K562 (cell line): ENCODE data around the gene EXOC6. TPM values are rescaled to one million over a fixed set of nuclear protein-coding genes. Genes with fewer than 3 reads are reported as not detected.

ENCODE experiments used
- ATAC-seq: fragments of 200-7000 bp; cut with Tn5 transposase; 3 replicates; pipeline ENCODE4 v1.9.1; 2020; ENCODE audit warnings: moderate library complexity
- BruUV-seq: library from RNA; stranded (reverse); fragments of 400-500 nt; replicated peaks from 2 replicates; lab custom pipeline; 2021; lab: Mats Ljungman, UMichigan
- CTCF ChIA-PET: fragments of 300-600 bp; formaldehyde crosslinking; extraction: SDS; loops from one replicate; lab custom pipeline; 2021; ENCODE audit warnings: low intra/inter-chr PET ratio; lab: Yijun Ruan, JAX
- POLR2A ChIA-PET: fragments of 300-600, 350-650 bp; sonication (Branson Sonifier 250); formaldehyde crosslinking; extraction: SDS; loops from one replicate; lab custom pipeline; 2021; ENCODE audit warnings: antibody characterized with exemption, inconsistent platforms; lab: Yijun Ruan, JAX
- DNase-seq, 4 experiments: peaks; one replicate each; pipeline versions ENCODE4 v3.0.0 to v3.0.0-alpha.2; 2011 to 2018; ENCODE audit warnings: low spot score in 3 of 4, mixed read lengths in 3 of 4; ENCODE audit errors: extremely low read depth in 1 of 4
- FAIRE-seq: peaks from 2 replicates; lab custom pipeline; 2011; peaks lifted over from hg19 to GRCh38; lab: Jason Lieb, UNC
- H2AFZ ChIP-seq: 2 replicates; pipeline ENCODE4 v1.6.0; 2011; ENCODE audit warnings: low read depth, low read length, control low read depth, inconsistent platforms
- H3K27ac ChIP-seq: fragments of 200-600 bp; 3 replicates; pipeline ENCODE4 v1.8.0; 2011; ENCODE audit warnings: low read depth, mild to moderate bottlenecking, control low read depth, inconsistent platforms, low read length, moderate library complexity, mixed read lengths; ENCODE audit errors: extremely low read depth
- H3K27me3 ChIP-seq, 2 experiments: fragments of 300-600 bp in 1 of 2; 2 replicates in 1 of 2; 3 replicates in 1 of 2; pipeline versions ENCODE4 v1.6.0 to v1.8.0; 2011; ENCODE audit warnings: inconsistent platforms in 2 of 2, low read length in 2 of 2, mild to moderate bottlenecking in 1 of 2, mixed read lengths in 1 of 2, moderate library complexity in 1 of 2; ENCODE audit not compliant: control insufficient read depth in 2 of 2, insufficient read depth in 2 of 2
- H3K36me3 ChIP-seq: fragments of 300-600 bp; 3 replicates; pipeline ENCODE4 v1.8.0; 2011; ENCODE audit warnings: mild to moderate bottlenecking, low read length, inconsistent platforms; ENCODE audit not compliant: control insufficient read depth, insufficient read depth
- H3K4me1 ChIP-seq, 2 experiments: fragments of 200-600 bp in 1 of 2; replicated peaks in 1 of 2; 2 replicates in 1 of 2; 3 replicates in 1 of 2; pipeline versions ENCODE4 v1.5.1 to v1.8.0; 2011; ENCODE audit warnings: inconsistent platforms in 2 of 2, low read length in 2 of 2, mild to moderate bottlenecking in 1 of 2, mixed read lengths in 1 of 2, moderate library complexity in 1 of 2; ENCODE audit not compliant: control insufficient read depth in 2 of 2, insufficient read depth in 2 of 2
- H3K4me2 ChIP-seq: 2 replicates; pipeline ENCODE4 v1.6.1; 2011; ENCODE audit warnings: low read length, control low read depth, inconsistent platforms, mixed read lengths; ENCODE audit not compliant: insufficient read depth
- H3K4me3 ChIP-seq: fragments of 200-600 bp; sonication (generic), shearing (Covaris generic); 2 replicates; pipeline ENCODE4 v1.5.1; 2016; ENCODE audit warnings: control low read depth, inconsistent platforms
- H3K79me2 ChIP-seq: fragments of 200-600 bp; 3 replicates; pipeline ENCODE4 v1.8.0; 2011; ENCODE audit warnings: low read length, inconsistent platforms; ENCODE audit not compliant: control insufficient read depth, insufficient read depth
- H3K9ac ChIP-seq, 2 experiments: 2 replicates each; pipeline versions ENCODE4 v1.6.0 to v1.6.1; 2011; ENCODE audit warnings: low read depth in 2 of 2, low read length in 2 of 2, control low read depth in 1 of 2, inconsistent platforms in 1 of 2, mild to moderate bottlenecking in 1 of 2, mixed read lengths in 1 of 2; ENCODE audit not compliant: insufficient read depth in 1 of 2
- H3K9me1 ChIP-seq: one replicate; pipeline ENCODE4 v1.6.0; 2011; ENCODE audit warnings: inconsistent platforms, mild to moderate bottlenecking, low read length, moderate library complexity; ENCODE audit not compliant: control insufficient read depth, insufficient read depth
- H3K9me3 ChIP-seq: replicated peaks from 2 replicates; pipeline ENCODE4 v1.5.1; 2011; ENCODE audit warnings: low read depth, low read length, inconsistent platforms; ENCODE audit not compliant: control insufficient read depth, insufficient read depth
- H4K20me1 ChIP-seq: replicated peaks from 2 replicates; pipeline ENCODE4 v1.6.1; 2011; ENCODE audit warnings: low read length, inconsistent platforms, mixed read lengths; ENCODE audit not compliant: control insufficient read depth, insufficient read depth
- CBX1 ChIP-seq: sonication (generic); IDR thresholded peaks from 2 replicates; pipeline ENCODE4 v1.6.1; 2016; ENCODE audit warnings: antibody characterized with exemption, low read depth, mild to moderate bottlenecking
- CBX3 ChIP-seq, 2 experiments: IDR thresholded peaks; 1 replicate in 1 of 2; 2 replicates in 1 of 2; pipeline ENCODE4 v1.6.1; 2012; ENCODE audit warnings: inconsistent platforms in 2 of 2, low read length in 2 of 2, borderline replicate concordance in 1 of 2, control low read depth in 1 of 2
- CBX5 ChIP-seq: IDR thresholded peaks from 2 replicates; pipeline ENCODE4 v1.6.1; 2014; ENCODE audit warnings: low read depth, borderline replicate concordance
- CC2D1A ChIP-seq: fragments of 450-650 bp; IDR thresholded peaks from 2 replicates; pipeline ENCODE4 v1.6.1; 2017; ENCODE audit warnings: mild to moderate bottlenecking
- CEBPB ChIP-seq: fragments of 450-650 bp; IDR thresholded peaks from 2 replicates; pipeline ENCODE4 v1.6.1; 2016; ENCODE audit warnings: missing genetic modification characterization, missing compliant biosample characterization
- EHMT2 ChIP-seq: fragments of 450-650 bp; IDR thresholded peaks from 2 replicates; pipeline ENCODE4 v1.6.1; 2018; ENCODE audit warnings: antibody characterized with exemption
- KAT7 ChIP-seq: sonication (generic); formaldehyde crosslinking; IDR thresholded peaks from 2 replicates; pipeline ENCODE4 v1.8.0; 2022; ENCODE audit warnings: missing genetic modification reagents, mild to moderate bottlenecking, borderline replicate concordance
- KLF13 ChIP-seq: fragments of 450-650 bp; IDR thresholded peaks from 2 replicates; pipeline ENCODE4 v1.6.1; 2016; ENCODE audit warnings: missing genetic modification characterization, low read depth, mild to moderate bottlenecking, missing compliant biosample characterization, moderate library complexity, borderline replicate concordance
- MYBL2 ChIP-seq, 2 experiments: fragments of 450-650 bp in 1 of 2; sonication (generic) in 1 of 2; formaldehyde crosslinking in 1 of 2; IDR thresholded peaks; 2 replicates each; pipeline versions ENCODE4 v1.6.1 to v1.8.1; 2017 to 2022; ENCODE audit warnings: borderline replicate concordance in 1 of 2, inconsistent platforms in 1 of 2, low read depth in 1 of 2, mild to moderate bottlenecking in 1 of 2, missing genetic modification reagents in 1 of 2, moderate library complexity in 1 of 2
- TARDBP ChIP-seq: fragments of 450-650 bp; IDR thresholded peaks from 2 replicates; pipeline ENCODE4 v1.6.1; 2016
- TRIM24 ChIP-seq, 2 experiments: fragments of 450-650 bp; IDR thresholded peaks; 2 replicates each; pipeline ENCODE4 v1.6.1; 2016
- TRIM28 ChIP-seq: fragments of 450-650 bp; IDR thresholded peaks from 2 replicates; pipeline ENCODE4 v1.6.1; 2017
- ZNF830 ChIP-seq: fragments of 250-450 bp; sonication (Bioruptor Pico); IDR thresholded peaks from 2 replicates; pipeline ENCODE4 v1.5.0; 2021; ENCODE audit warnings: mild to moderate bottlenecking
- WGBS: fragments of 100-300 bp; shearing (Covaris generic); methylation state at CpG from one replicate; pipeline ENCODE4 v1.1.6; 2016; ENCODE audit warnings: low coverage, mixed read lengths; ENCODE audit not compliant: insufficient coverage; ENCODE audit errors: missing lambda C conversion rate; 5-methylcytosine and 5-hydroxymethylcytosine counted together
- in situ Hi-C: fragments of 300-500 bp; cut with MboI; formaldehyde crosslinking; loops from 4 replicates; pipeline ENCODE4 v1.15.0; 2018; ENCODE audit warnings: inconsistent platforms, mixed read lengths
- intact Hi-C: fragments of 100-400 bp; cut with micrococcal nuclease; formaldehyde crosslinking; loops from 2 replicates; pipeline ENCODE4 v1.14.2; 2022
- polyA plus RNA-seq, 8 experiments: library from polyadenylated mRNA; depleted of rRNA in 4 of 8; stranded (reverse) in 5 of 8; unstranded in 3 of 8; fragments of >200 nt; fragmentation: Nextera tagmentation in 2 of 8; fragmentation: Illumina TruSeq in 1 of 8; extraction: Ambion mirVana in 2 of 8; extraction: Trizol in 1 of 8; gene quantifications; 2 replicates each; pipeline versions ENCODE4 v1.2.1 to v1.2.3, GENCODE V29; 2011 to 2014; ENCODE audit warnings: inconsistent platforms in 1 of 8, missing spikeins in 1 of 8
- total RNA-seq, 7 experiments: library from RNA; depleted of rRNA in 6 of 7; stranded (reverse); fragments of >200 nt in 6 of 7; fragmentation: Illumina TruSeq in 2 of 7; extraction: Trizol in 2 of 7; gene quantifications; 2 replicates each; pipeline versions ENCODE4 v1.2.1 to v1.2.3, GENCODE V29; 2011 to 2021; ENCODE audit warnings: low replicate concordance in 1 of 7
- TF ChIP-seq, protein P1 (sequence below): fragments of 450-650 bp; IDR thresholded peaks from 2 replicates; pipeline ENCODE4 v1.6.1; 2018; ENCODE audit warnings: mild to moderate bottlenecking, low read depth; ENCODE audit not compliant: partially characterized antibody
- TF ChIP-seq, protein P2 (sequence below), 3 experiments: fragments of 200-800 bp in 1 of 3; sonication (Bioruptor generic) in 1 of 3; sonication (generic) in 1 of 3; formaldehyde crosslinking in 1 of 3; IDR thresholded peaks; 2 replicates each; pipeline versions ENCODE4 v1.6.1 to v1.8.0; 2016 to 2022; ENCODE audit warnings: mild to moderate bottlenecking in 2 of 3, missing compliant biosample characterization in 2 of 3, missing genetic modification characterization in 2 of 3, missing genetic modification reagents in 1 of 3
- TF ChIP-seq, protein P3 (sequence below): sonication (generic); formaldehyde crosslinking; IDR thresholded peaks from 2 replicates; pipeline ENCODE4 v1.8.1; 2023; ENCODE audit warnings: mild to moderate bottlenecking, missing genetic modification reagents

Gene EXOC6
- total and polyA plus RNA-seq, 9 of the 15 experiments (the other 6 are each of a cell fraction or from before 2014, with no cell fraction given): 13.9 to 42.8 (median 24.9) TPM

DNA sequence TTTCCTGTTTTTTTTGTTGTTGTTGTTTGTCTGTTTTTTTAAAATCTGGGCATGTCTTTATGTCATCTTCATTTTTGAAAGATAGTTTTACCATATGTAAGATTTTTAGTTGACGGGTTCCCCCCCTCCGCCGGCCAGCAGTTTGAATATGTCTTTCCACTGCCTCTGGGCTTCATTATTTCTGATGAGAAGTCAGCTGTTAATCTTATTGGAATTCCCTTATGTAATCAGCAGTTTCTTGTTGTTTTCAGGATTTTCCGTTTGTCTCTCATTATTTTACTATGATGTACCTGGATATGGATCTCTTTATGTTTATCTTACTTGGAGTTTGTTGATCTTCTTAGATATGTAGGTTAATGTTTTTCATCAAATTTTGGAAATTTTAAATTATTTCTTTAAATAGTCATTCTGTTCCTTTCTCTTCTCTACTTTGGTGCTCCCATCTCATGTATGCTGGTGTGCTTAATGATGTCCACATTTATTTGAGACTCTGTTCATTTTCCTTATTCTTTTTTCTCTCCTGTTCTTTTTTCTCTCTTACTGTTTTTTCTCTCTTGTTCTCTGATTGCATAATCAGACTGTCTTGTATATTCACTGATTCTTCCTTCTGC lies 9.7 kb downstream of the EXOC6 start:
- POLR2A ChIA-PET: interaction anchor here (0.9 kb wide), 1 partner anchor 9 kb away, joined by 3 read pairs; no protein-coding TSS in a partner anchor
- H3K36me3 ChIP-seq: peaks cover 11% of the 10 kb centered on the region; the same call in 1 of the 3 replicates
- no peaks in the 10 kb centered on the region for H3K9me1 ChIP-seq
- H3K27me3 ChIP-seq: no peaks in the 10 kb centered on the region
- FAIRE-seq (no peak), DNase-seq (peak in 3 of 4 experiments; percentile 16 to 27 (median 18)), ATAC-seq (no peak)
- no TSS peak for BruUV-seq
- H3K4me2 ChIP-seq: no peak overlapping the region
- H3K4me1 ChIP-seq: no peaks in the 10 kb centered on the region; a peak in 1 of 5 replicates
- no peak overlapping the region for H2AFZ ChIP-seq
- H3K27ac ChIP-seq: no peak overlapping the region
- WGBS: 80% methylated on average over 4 of the region's 4 CpGs
- no peaks in the 10 kb centered on the region for H4K20me1 ChIP-seq
- H3K79me2 ChIP-seq: peaks cover 100% of the 10 kb centered on the region
- CTCF ChIA-PET: no interaction called here
- H3K9ac ChIP-seq: no peak overlapping the region
- no peak overlapping the region for H3K4me3 ChIP-seq
- intact Hi-C loops: no loop called here
- in situ Hi-C loops: no loop called here
- peaks cover 13% of the 10 kb centered on the region for H3K9me3 ChIP-seq
- TF ChIP-seq, protein P1, sequence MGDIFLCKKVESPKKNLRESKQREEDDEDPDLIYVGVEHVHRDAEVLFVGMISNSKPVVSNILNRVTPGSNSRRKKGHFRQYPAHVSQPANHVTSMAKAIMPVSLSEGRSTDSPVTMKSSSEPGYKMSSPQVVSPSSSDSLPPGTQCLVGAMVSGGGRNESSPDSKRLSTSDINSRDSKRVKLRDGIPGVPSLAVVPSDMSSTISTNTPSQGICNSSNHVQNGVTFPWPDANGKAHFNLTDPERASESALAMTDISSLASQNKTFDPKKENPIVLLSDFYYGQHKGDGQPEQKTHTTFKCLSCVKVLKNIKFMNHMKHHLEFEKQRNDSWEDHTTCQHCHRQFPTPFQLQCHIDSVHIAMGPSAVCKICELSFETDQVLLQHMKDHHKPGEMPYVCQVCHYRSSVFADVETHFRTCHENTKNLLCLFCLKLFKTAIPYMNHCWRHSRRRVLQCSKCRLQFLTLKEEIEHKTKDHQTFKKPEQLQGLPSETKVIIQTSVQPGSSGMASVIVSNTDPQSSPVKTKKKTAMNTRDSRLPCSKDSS: peak; percentile 64
- peak; percentile 92 for TF ChIP-seq CC2D1A
- TF ChIP-seq CBX5: peak; percentile 84
- 0 out of 2 replicates have a peak, but pooled peaks have one; percentile 7 for TF ChIP-seq EHMT2
- peak; percentile 91 for TF ChIP-seq TRIM28
- TF ChIP-seq CEBPB (tag): 0 out of 2 replicates have a peak, but pooled peaks have one; percentile 35
- no peak for TF ChIP-seq TARDBP
- peak in 1 of 2 experiments; percentile 99; a peak in 2 of 3 replicates for TF ChIP-seq CBX3 (IDR thresholded peaks at IDR 0.05; ENCODE audit: borderline replicate concordance in 1 of 2, low read length in 2 of 2)
- peak; percentile 73 for TF ChIP-seq MYBL2 (IDR thresholded peaks at IDR 0.05; ENCODE audit: low read depth)
- TF ChIP-seq MYBL2 (CRISPR knock-in tag; IDR thresholded peaks at IDR 0.05; ENCODE audit: borderline replicate concordance): no peak
- TF ChIP-seq CBX1: peak; percentile 79; the same call in 1 of the 2 replicates
- TF ChIP-seq, protein P2, sequence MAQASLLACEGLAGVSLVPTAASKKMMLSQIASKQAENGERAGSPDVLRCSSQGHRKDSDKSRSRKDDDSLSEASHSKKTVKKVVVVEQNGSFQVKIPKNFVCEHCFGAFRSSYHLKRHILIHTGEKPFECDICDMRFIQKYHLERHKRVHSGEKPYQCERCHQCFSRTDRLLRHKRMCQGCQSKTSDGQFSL (CRISPR knock-in tag; IDR thresholded peaks at IDR 0.05): peak; percentile 80
- TF ChIP-seq, protein P2 (tag; IDR thresholded peaks at IDR 0.05): peak in 1 of 2 experiments; percentile 59; a peak in 1 of 4 replicates
- TF ChIP-seq, protein P3, sequence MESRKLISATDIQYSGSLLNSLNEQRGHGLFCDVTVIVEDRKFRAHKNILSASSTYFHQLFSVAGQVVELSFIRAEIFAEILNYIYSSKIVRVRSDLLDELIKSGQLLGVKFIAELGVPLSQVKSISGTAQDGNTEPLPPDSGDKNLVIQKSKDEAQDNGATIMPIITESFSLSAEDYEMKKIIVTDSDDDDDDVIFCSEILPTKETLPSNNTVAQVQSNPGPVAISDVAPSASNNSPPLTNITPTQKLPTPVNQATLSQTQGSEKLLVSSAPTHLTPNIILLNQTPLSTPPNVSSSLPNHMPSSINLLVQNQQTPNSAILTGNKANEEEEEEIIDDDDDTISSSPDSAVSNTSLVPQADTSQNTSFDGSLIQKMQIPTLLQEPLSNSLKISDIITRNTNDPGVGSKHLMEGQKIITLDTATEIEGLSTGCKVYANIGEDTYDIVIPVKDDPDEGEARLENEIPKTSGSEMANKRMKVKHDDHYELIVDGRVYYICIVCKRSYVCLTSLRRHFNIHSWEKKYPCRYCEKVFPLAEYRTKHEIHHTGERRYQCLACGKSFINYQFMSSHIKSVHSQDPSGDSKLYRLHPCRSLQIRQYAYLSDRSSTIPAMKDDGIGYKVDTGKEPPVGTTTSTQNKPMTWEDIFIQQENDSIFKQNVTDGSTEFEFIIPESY (CRISPR knock-in tag): peak; percentile 91
- TF ChIP-seq KLF13: no peak
- peak; percentile 87 to 93 for TF ChIP-seq TRIM24 (IDR thresholded peaks at IDR 0.05)
- no peak for TF ChIP-seq KAT7 (CRISPR knock-in tag)
- no peak for TF ChIP-seq ZNF830 (CRISPR knock-in tag)
